IMR-90 (cell line): ENCODE results near the gene SH3BGRL. TPM values are rescaled to one million over a fixed set of nuclear protein-coding genes. Genes with fewer than 3 reads are reported as not detected.

Source experiments
- ATAC-seq: fragments of 200-7000 bp; cut with Tn5 transposase; 2 replicates; pipeline ENCODE4 v1.9.1; 2020; ENCODE audit warnings: low read depth, mild to moderate bottlenecking, moderate library complexity
- BruUV-seq: library from RNA; stranded (reverse); fragments of 400-500 nt; replicated peaks from 2 replicates; lab custom pipeline; 2021; lab: Mats Ljungman, UMichigan
- CTCF ChIA-PET: fragments of 300-600 bp; formaldehyde crosslinking; extraction: SDS; loops from one replicate; lab custom pipeline; 2021; ENCODE audit warnings: antibody characterized with exemption; lab: Yijun Ruan, JAX
- POLR2A ChIA-PET: fragments of 300-600 bp; sonication (Branson Sonifier 250); formaldehyde crosslinking; loops from one replicate; lab custom pipeline; 2022; ENCODE audit warnings: antibody characterized with exemption; ENCODE audit not compliant: unreplicated experiment; lab: Charles Lee
- DNase-seq: peaks from one replicate; pipeline ENCODE4 v3.0.0; 2013
- H2AFZ ChIP-seq: replicated peaks from 2 replicates; pipeline ENCODE3; 2013; ENCODE audit warnings: low read length, mild to moderate bottlenecking; ENCODE audit not compliant: poor library complexity
- H2AK5ac ChIP-seq: 2 replicates; pipeline ENCODE4 v1.6.1; 2013; ENCODE audit warnings: low read depth, low read length, inconsistent platforms
- H2AK9ac ChIP-seq: replicated peaks from 2 replicates; pipeline ENCODE3; 2013; ENCODE audit warnings: mild to moderate bottlenecking, low read depth, low read length, moderate library complexity; ENCODE audit not compliant: poor library complexity
- H2BK120ac ChIP-seq: 2 replicates; pipeline ENCODE4 v1.6.1; 2013; ENCODE audit warnings: low read depth, low read length, inconsistent platforms
- H2BK15ac ChIP-seq: 3 replicates; pipeline ENCODE4 v1.6.1; 2013; ENCODE audit warnings: low read depth, low read length, inconsistent platforms
- H2BK20ac ChIP-seq: 2 replicates; pipeline ENCODE4 v1.6.1; 2013; ENCODE audit warnings: low read depth, mild to moderate bottlenecking, inconsistent platforms, low read length, moderate library complexity
- H2BK5ac ChIP-seq: 2 replicates; pipeline ENCODE4 v1.6.1; 2013; ENCODE audit warnings: mild to moderate bottlenecking, low read depth, low read length, inconsistent platforms; ENCODE audit not compliant: poor library complexity, severe bottlenecking
- H3K14ac ChIP-seq: replicated peaks from 2 replicates; pipeline ENCODE4 v1.6.1; 2013; ENCODE audit warnings: low read depth, low read length, inconsistent platforms
- H3K18ac ChIP-seq: 2 replicates; pipeline ENCODE4 v1.6.1; 2013; ENCODE audit warnings: low read depth, low read length, control low read depth
- H3K23ac ChIP-seq: 2 replicates; pipeline ENCODE4 v1.6.1; 2013; ENCODE audit warnings: low read depth, low read length, inconsistent platforms
- H3K27ac ChIP-seq: 2 replicates; pipeline ENCODE4 v1.5.1; 2013; ENCODE audit warnings: mild to moderate bottlenecking, control low read depth, low read length; ENCODE audit not compliant: insufficient read depth
- H3K27me3 ChIP-seq: 2 replicates; pipeline ENCODE4 v1.6.1; 2013; ENCODE audit warnings: low read length; ENCODE audit not compliant: control insufficient read depth, insufficient read depth
- H3K36me3 ChIP-seq: 2 replicates; pipeline ENCODE4 v1.6.1; 2013; ENCODE audit warnings: low read length, mixed read lengths; ENCODE audit not compliant: control insufficient read depth, insufficient read depth
- H3K4ac ChIP-seq: 2 replicates; pipeline ENCODE4 v1.6.1; 2013; ENCODE audit warnings: low read depth, low read length, inconsistent platforms
- H3K4me1 ChIP-seq: 2 replicates; pipeline ENCODE4 v1.6.1; 2013; ENCODE audit warnings: low read length, mixed read lengths; ENCODE audit not compliant: control insufficient read depth, insufficient read depth
- H3K4me2 ChIP-seq: 2 replicates; pipeline ENCODE4 v1.6.1; 2013; ENCODE audit warnings: low read depth, mild to moderate bottlenecking, control low read depth, low read length, moderate library complexity
- H3K4me3 ChIP-seq: 2 replicates; pipeline ENCODE4 v1.5.1; 2013; ENCODE audit warnings: low read depth, mild to moderate bottlenecking, control low read depth, low read length, moderate library complexity; ENCODE audit not compliant: insufficient read depth
- H3K56ac ChIP-seq: 2 replicates; pipeline ENCODE4 v1.6.1; 2013; ENCODE audit warnings: low read length, inconsistent platforms; ENCODE audit not compliant: insufficient read depth; ENCODE audit errors: extremely low read depth
- H3K79me1 ChIP-seq, 2 experiments: 2 replicates each; pipeline ENCODE4 v1.6.1; 2013; ENCODE audit warnings: low read length in 2 of 2, inconsistent platforms in 1 of 2, low read depth in 1 of 2
- H3K9ac ChIP-seq: 2 replicates; pipeline ENCODE4 v1.6.1; 2013; ENCODE audit warnings: low read depth, low read length, control low read depth
- H3K9me1 ChIP-seq: 2 replicates; pipeline ENCODE4 v1.6.1; 2013; ENCODE audit warnings: low read length, inconsistent platforms; ENCODE audit not compliant: insufficient read depth
- H3K9me3 ChIP-seq: 2 replicates; pipeline ENCODE4 v1.6.1; 2013; ENCODE audit warnings: low read length; ENCODE audit not compliant: control insufficient read depth, insufficient read depth
- H4K20me1 ChIP-seq: 2 replicates; pipeline ENCODE4 v1.6.1; 2013; ENCODE audit warnings: low read length, inconsistent platforms; ENCODE audit not compliant: insufficient read depth
- H4K5ac ChIP-seq: 2 replicates; pipeline ENCODE4 v1.6.1; 2013; ENCODE audit warnings: mild to moderate bottlenecking, low read depth, low read length, control low read depth
- H4K8ac ChIP-seq, 2 experiments: 2 replicates each; pipeline ENCODE4 v1.6.1; 2013; ENCODE audit warnings: low read depth in 2 of 2, low read length in 2 of 2, control low read depth in 1 of 2, inconsistent platforms in 1 of 2
- H4K91ac ChIP-seq: 2 replicates; pipeline ENCODE4 v1.6.1; 2013; ENCODE audit warnings: low read depth, low read length, inconsistent platforms; ENCODE audit not compliant: insufficient read depth
- MAFK ChIP-seq: IDR thresholded peaks from 2 replicates; pipeline ENCODE4 v1.6.1; 2012; ENCODE audit warnings: low read depth, low read length, improper control_type of control experiment
- MXI1 ChIP-seq: IDR thresholded peaks from 2 replicates; pipeline ENCODE4 v1.6.1; 2012; ENCODE audit warnings: low read depth, mild to moderate bottlenecking, low read length, moderate library complexity, borderline replicate concordance
- RCOR1 ChIP-seq: IDR thresholded peaks from 2 replicates; pipeline ENCODE4 v1.6.1; 2012; ENCODE audit warnings: mild to moderate bottlenecking, low read length, improper control_type of control experiment; ENCODE audit not compliant: insufficient replicate concordance
- RFX5 ChIP-seq: IDR thresholded peaks from 2 replicates; pipeline ENCODE4 v1.8.0; 2012; ENCODE audit warnings: low read depth, mild to moderate bottlenecking, low read length, moderate library complexity
- SMC3 ChIP-seq: fragments of 150-350 bp; IDR thresholded peaks from 2 replicates; pipeline ENCODE4 v1.6.1; 2016; ENCODE audit warnings: low read depth, mild to moderate bottlenecking, antibody characterized with exemption, low read length, moderate library complexity
- WGBS, 2 experiments: methylation state at CpG; one replicate each; pipeline versions ENCODE4 v1.1.5 to v1.1.7; 2013; ENCODE audit warnings: missing lambda C conversion rate in 2 of 2; ENCODE audit not compliant: insufficient read length in 1 of 2; ENCODE audit errors: extremely low coverage in 2 of 2; 5-methylcytosine and 5-hydroxymethylcytosine counted together
- dilution Hi-C: fragments of 300-500 bp; cut with HindIII; formaldehyde crosslinking; loops from one replicate; pipeline ENCODE4 v1.14.3; 2018; ENCODE audit warnings: low sequenced_read_pairs; ENCODE audit not compliant: unreplicated experiment
- in situ Hi-C: fragments of 300-500 bp; cut with MboI; formaldehyde crosslinking; loops from 3 replicates; pipeline ENCODE4 v1.14.3; 2019; ENCODE audit warnings: low sequenced_read_pairs, inconsistent platforms, mixed read lengths
- intact Hi-C: fragments of 100-400 bp; cut with micrococcal nuclease; formaldehyde crosslinking; loops from 2 replicates; pipeline ENCODE4 v1.10.0; 2022
- polyA plus RNA-seq, 3 experiments: library from polyadenylated mRNA; depleted of rRNA; stranded (reverse); fragments of >200 nt; gene quantifications; 2 replicates each; pipeline ENCODE4 v1.2.3, GENCODE V29; 2012; ENCODE audit warnings: low replicate concordance in 1 of 3
- total RNA-seq: library from RNA; depleted of rRNA; stranded (reverse); fragments of >200 nt; gene quantifications from 2 replicates; pipeline ENCODE4 v1.2.3, GENCODE V29; 2012
- TF ChIP-seq, protein P1 (sequence below): conservative IDR thresholded peaks from 2 replicates; pipeline ENCODE4 v1.5.1; 2012; ENCODE audit warnings: mild to moderate bottlenecking, low read depth, low read length, improper control_type of control experiment
- TF ChIP-seq, protein P2 (sequence below): fragments of 150-350 bp; IDR thresholded peaks from 2 replicates; pipeline ENCODE4 v1.6.1; 2017; ENCODE audit warnings: mild to moderate bottlenecking, antibody characterized with exemption, low read length, low read depth

The SH3BGRL gene
- total and polyA plus RNA-seq, 2 of the 4 experiments (the other 2 are of a cell fraction): 50.7 to 110 TPM

DNA sequence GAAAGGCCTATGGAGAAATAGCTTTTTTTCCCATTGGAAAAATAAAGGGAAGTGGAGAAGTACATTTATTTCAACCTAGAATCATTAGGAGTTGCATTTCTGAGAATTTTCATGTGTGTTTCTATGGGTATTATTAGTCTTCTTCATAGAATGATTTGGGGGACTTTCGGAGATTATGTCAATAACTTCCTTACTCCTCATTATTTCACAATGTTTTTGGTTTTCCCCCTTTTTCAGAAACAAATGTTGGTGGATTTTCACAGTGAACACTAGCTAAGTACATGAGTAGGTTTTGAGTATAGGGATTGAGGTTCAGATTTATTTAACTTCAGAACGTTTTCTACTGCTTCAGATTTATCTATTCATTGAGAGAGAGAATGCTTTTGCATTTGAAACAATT lies 54.0 kb downstream of the SH3BGRL start:
- ChIA-PET POLR2A (no interaction called here), CTCF (no interaction called here)
- Histone ChIP-seq H3K56ac (no peak overlapping the region), H2BK120ac (no peak overlapping the region), H3K18ac (no peak overlapping the region), H4K8ac (no peak overlapping the region), H3K27me3 (no peaks in the 10 kb centered on the region), H3K79me1 (peaks cover 0 to 9% of the 10 kb centered on the region in 2 experiments; a peak in 3 of 4 replicates), H4K5ac (no peak overlapping the region), H3K27ac (no peak overlapping the region), H2BK15ac (no peak overlapping the region), H3K4me3 (no peak overlapping the region), H2AK9ac (no peak overlapping the region), H4K91ac (no peak overlapping the region), H2BK20ac (no peak overlapping the region), H3K14ac (no peak overlapping the region), H2AK5ac (no peak overlapping the region), H2AFZ (no peak overlapping the region), H2BK5ac (no peak overlapping the region), H3K23ac (no peak overlapping the region), H3K9ac (no peak overlapping the region), H3K4me2 (no peak overlapping the region), H3K9me3 (no peaks in the 10 kb centered on the region), H3K9me1 (no peaks in the 10 kb centered on the region; the same call in 1 of the 2 replicates), H4K20me1 (no peaks in the 10 kb centered on the region), H3K4me1 (0 out of 2 replicates have a peak, but pooled peaks cover 2% of the 10 kb centered on the region), H3K36me3 (no peaks in the 10 kb centered on the region), H3K4ac (no peak overlapping the region)
- intact Hi-C loops (no loop called here), dilution Hi-C loops (no loop called here), in situ Hi-C loops (no loop called here)
- DNase-seq (no peak), ATAC-seq (no peak)
- TF ChIP-seq, protein P1, sequence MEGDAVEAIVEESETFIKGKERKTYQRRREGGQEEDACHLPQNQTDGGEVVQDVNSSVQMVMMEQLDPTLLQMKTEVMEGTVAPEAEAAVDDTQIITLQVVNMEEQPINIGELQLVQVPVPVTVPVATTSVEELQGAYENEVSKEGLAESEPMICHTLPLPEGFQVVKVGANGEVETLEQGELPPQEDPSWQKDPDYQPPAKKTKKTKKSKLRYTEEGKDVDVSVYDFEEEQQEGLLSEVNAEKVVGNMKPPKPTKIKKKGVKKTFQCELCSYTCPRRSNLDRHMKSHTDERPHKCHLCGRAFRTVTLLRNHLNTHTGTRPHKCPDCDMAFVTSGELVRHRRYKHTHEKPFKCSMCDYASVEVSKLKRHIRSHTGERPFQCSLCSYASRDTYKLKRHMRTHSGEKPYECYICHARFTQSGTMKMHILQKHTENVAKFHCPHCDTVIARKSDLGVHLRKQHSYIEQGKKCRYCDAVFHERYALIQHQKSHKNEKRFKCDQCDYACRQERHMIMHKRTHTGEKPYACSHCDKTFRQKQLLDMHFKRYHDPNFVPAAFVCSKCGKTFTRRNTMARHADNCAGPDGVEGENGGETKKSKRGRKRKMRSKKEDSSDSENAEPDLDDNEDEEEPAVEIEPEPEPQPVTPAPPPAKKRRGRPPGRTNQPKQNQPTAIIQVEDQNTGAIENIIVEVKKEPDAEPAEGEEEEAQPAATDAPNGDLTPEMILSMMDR: no peak
- TF ChIP-seq RCOR1 (no peak), RFX5 (no peak), SMC3 (no peak), MAFK (no peak), MXI1 (no peak)
- TF ChIP-seq, protein P2, sequence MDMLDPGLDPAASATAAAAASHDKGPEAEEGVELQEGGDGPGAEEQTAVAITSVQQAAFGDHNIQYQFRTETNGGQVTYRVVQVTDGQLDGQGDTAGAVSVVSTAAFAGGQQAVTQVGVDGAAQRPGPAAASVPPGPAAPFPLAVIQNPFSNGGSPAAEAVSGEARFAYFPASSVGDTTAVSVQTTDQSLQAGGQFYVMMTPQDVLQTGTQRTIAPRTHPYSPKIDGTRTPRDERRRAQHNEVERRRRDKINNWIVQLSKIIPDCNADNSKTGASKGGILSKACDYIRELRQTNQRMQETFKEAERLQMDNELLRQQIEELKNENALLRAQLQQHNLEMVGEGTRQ: no peak
- BruUV-seq: no TSS peak
- no CpG with 5 or more reads among the region's 2 CpGs for WGBS, 2 experiments
